NCI-H2107 treated with DMSO at 0.1 percent for 48 hours (cell line): ENCODE measurements around the gene EMB.
"Not testable (repeated sequence)": the region's sequence is repeated elsewhere in the genome, so short reads cannot be mapped to it uniquely, and the experiment has no call there.

Source experiments
- DNase-seq: peaks from one replicate; lab custom pipeline; 2025; ENCODE audit not compliant: unreplicated experiment; lab: John Stamatoyannopoulos, UW

EMB gene

GRCh38 chr5:50421184-50421950 is 19.7 kb downstream of the EMB start:
- not testable (repeated sequence) for DNase-seq

DNA sequence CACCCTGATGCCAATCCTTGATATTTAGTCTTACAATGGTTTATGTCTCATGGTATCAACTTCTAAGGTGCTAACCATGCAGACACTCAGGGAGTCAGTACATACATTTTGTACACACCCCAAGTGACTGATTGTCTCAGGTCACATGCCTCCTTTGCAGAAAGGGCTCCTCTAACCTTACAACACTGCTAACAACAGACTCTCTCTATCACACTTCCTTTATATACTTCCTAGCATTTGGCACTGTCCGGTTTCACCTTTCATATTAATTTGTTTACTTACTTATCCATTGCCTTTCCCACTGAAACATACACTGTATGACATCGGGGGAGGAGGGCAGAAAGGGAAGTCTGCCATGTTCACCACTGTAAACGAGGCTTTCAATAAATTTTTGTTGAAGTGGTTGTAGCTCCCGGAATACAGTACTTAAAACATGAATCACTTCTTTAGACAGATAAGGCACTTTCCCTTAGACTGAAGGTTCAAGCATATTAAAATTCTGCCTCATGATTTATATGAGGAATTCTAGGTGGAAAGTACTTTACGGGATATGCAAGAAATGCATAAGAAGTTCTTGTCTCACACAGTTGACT is 20.6 kb downstream of the EMB start:
- no peak for DNase-seq

GRCh38 chr5:50419656-50420055 is 21.4 kb downstream of the EMB start:
- DNase-seq, result not testable (repeated sequence)

- not testable (repeated sequence) for DNase-seq
These were observed 24.5 kb downstream of the EMB start for GRCh38 chr5:50416637-50417036.

- no peak for DNase-seq
These were observed 25.2 kb downstream of the EMB start for GRCh38 chr5:50415912-50416311.

- not testable (repeated sequence) for DNase-seq
These were observed 30.2 kb downstream of the EMB start for GRCh38 chr5:50410932-50411331.

- DNase-seq, result no peak
These were observed 34.2 kb downstream of the EMB start for GRCh38 chr5:50406877-50407276.

- no peak for DNase-seq
These were observed 39.8 kb downstream of the EMB start for GRCh38 chr5:50401336-50401735.

GRCh38 chr5:50393925-50394609 is 47.0 kb downstream of the EMB start:
- not testable (repeated sequence) for DNase-seq

DNA sequence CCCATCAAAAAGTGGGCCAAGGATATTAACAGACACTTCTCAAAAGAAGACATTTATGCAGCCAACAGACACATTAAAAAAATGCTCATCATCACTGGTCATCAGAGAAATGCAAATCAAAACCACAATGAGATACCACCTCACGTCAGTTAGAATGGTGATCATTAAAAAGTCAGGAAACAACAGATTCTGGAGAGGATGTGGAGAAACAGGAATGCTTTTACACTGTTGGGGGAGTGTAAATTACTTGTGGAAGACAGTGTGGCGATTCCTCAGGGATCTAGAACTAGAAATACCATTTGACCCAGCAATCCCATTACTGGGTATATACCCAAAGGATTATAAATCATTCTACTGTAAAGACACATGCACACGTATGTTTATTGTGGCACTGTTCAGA is 48.8 kb downstream of the EMB start:
- DNase-seq, result not testable (repeated sequence)

- DNase-seq, result not testable (repeated sequence)
These were observed 56.7 kb downstream of the EMB start for GRCh38 chr5:50384381-50384780.

DNA sequence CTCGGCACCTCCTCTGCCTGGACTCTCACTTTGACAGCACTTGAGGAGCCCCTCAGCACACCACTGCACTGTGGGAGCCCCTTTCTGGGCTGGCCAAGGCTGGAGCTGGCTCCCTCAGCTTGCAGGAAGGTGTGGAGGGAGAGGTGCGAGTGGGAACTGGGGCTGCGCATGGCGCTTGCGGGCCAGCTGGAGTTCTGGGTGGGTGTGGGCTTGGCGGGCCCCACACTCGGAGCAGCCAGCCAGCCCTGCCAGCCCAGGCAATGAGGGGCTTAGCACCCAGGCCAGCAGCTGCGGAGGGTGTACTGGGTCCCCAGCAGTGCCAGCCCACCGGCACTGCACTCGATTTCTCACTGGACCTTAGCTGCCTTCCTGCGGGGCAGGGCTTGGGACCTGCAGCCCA is 64.4 kb downstream of the EMB start:
- DNase-seq, result not testable (repeated sequence)

DNA sequence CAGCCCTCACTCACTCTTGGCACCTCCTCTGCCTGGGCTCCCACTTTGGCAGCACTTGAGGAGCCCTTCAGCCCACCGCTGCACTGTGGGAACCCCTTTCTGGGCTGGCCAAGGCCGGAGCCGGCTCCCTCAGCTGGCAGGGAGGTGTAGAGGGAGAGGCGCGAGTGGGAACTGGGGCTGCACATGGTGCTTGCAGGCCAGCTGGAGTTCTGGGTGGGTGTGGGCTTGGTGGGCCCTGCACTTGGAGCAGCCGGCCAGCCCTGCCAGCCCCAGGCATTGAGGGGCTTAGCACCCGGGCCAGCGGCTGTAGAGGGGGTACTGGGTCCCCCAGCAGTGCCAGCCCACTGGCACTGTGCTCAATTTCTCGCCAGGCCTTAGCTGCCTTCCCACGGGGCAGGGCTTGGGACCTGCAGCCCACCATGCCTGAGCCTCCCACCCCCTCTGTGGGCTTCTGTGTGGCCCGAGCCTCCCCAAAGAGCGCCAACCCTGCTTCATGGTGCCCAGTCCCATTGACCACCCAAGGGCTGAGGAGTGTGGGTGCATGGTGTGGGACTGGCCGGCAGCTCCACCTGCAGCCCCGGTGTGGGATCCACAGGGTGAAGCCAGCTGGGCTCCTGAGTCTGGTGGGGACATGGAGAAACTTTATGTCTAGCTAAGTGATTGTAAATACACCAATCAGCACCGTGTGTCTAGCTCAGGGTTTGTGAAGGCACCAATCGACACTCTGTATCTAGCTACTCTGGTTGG is 71.6 kb downstream of the EMB start:
- not testable (repeated sequence) for DNase-seq

- DNase-seq, result no peak
These were observed 75.4 kb downstream of the EMB start for GRCh38 chr5:50365426-50366251.

- not testable (repeated sequence) for DNase-seq
These were observed 76.4 kb downstream of the EMB start for GRCh38 chr5:50364535-50365309.

DNA sequence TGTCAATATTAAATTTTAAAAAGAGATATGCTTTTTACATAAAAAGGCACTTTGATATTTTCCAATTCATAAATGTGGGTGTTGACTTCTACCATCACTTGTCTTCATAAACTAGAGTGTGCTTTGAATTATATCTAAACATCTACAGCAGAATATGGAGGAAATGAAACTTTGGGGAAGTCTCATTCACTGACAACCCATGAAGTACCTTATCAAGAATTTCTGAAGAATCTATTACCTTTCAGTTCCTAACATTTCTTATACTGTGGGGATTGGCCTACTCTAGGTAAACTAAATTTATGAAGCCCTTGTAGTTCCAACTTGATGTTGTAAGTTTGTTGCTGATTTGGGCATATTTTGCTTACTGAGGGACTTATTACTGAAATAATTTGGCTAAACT is 81.9 kb downstream of the EMB start:
- DNase-seq, result no peak

DNA sequence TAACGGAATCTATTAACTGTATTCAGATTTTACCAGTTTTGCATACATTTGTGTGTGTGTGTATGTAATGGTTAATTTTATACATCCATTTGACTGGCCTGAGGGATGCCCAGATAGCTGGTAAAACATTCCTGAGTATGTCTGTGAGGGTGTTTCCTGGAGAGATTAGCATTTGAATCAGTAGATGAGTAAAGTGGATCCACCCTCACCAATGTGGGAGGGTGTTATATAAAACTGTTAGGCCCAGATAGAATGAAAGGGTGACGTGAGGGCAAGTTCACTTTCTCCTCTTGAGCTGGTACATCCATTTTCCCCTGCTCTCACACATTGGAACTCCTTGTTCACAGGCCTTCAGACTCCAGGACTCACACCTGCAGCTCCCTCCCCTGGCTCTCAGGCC is 88.7 kb downstream of the EMB start:
- no peak for DNase-seq
